GM21515 (cell line): Measurements from ENCODE around the gene CYP2C18.
"Not testable (repeated sequence)": the region's sequence is repeated elsewhere in the genome, so short reads cannot be mapped to it uniquely, and the experiment has no call there.

Source experiments
- ATAC-seq: cut with Tn5 transposase; IDR thresholded peaks from one replicate; pipeline ENCODE4 v1.9.1; 2021; ENCODE audit not compliant: unreplicated experiment

CYP2C18 gene

DNA sequence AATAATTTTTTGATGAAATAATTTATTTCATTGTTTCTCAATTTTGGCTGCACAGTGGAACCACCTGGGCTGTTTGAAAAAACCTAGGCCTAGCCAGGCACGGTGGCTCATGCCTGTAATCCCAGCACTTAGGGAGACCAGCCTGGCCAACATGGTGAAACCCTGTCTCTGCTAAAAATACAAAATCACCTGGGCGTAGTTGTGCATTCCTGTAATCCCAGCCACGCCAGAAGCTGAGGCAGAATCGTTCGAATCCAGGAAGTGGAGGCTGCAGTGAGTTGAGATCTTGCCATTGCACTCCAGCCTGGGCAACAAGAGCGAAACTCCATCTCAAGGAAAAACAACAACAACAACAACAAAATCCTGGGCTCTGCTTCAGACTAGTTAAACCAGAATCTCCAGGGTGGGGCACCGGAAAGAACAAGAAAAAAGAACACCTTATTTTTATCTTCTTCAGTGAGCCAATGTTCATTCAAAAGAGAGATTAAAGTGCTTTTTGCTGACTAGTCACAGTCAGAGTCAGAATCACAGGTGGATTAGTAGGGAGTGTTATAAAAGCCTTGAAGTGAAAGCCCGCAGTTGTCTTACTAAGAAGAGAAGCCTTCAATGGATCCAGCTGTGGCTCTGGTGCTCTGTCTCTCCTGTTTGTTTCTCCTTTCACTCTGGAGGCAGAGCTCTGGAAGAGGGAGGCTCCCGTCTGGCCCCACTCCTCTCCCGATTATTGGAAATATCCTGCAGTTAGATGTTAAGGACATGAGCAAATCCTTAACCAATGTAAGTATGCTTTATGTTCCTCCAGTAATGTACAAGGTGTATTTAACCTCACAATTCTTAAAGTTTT, at the start of gene CYP2C18:
Gene CYP2C18 (plus strand): TSS at position 516 of the 841 bp plus-strand sequence. CDS start 91 bp downstream, at position 607.
- ATAC-seq: no peak

DNA sequence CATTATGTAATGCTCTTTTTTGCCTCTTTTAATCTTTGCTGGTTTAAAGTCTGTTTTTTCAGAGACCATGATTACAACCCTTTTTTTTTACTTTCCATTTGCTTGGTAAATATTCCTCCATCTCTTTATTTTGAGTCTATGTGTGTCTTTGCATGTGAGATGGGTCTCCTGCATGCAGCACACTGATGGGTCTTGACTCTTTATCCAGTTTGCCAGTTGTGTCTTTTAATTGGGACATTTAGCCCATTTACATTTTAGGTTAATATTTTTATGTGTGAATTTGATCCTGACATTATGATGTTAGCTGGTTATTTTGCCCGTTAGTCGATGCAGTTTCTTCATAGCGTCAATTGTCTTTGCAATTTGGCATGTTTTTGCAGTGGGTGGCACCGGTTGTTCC, 45.4 kb upstream of the CYP2C18 start:
- ATAC-seq: not testable (repeated sequence)

DNA sequence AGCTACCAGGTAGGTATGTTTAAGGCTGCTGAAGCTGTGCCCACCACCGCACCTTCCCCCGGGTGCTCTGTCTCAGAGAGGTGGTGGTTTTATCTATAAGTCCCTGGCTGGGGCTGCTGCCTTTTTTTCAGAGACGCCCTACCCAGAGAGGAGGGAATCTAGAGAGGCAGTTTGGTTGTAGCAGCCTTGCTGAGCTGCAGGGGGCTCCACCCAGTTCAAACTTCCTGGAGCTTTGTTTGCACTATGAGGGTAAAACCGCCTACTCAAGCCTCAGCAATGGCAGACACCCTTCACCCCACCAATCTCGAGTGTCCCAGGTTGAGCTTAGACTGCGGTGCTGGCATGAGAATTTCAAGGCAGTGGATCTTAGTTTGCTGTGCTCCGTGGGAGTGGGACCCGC, 43.6 kb upstream of the CYP2C18 start:
- no peak for ATAC-seq

DNA sequence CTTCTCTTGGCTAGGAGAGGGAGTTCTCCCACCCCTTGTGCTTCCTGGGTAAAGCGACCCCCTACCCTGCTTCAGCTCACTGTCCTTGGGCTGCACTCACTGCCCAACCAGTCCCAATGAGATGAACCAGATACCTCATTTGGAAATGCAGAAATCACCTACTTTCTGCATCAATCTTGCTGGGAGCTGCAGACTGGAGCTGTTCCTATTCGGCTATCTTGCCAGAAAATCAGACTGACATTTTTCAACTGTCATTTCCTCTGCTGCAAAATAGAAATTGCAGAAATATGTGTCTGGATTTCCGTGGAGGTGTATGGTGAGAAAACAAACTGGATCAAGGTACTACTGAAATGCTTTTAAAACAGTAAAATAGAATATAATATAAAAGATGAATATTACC, 43.0 kb upstream of the CYP2C18 start:
- no peak for ATAC-seq

DNA sequence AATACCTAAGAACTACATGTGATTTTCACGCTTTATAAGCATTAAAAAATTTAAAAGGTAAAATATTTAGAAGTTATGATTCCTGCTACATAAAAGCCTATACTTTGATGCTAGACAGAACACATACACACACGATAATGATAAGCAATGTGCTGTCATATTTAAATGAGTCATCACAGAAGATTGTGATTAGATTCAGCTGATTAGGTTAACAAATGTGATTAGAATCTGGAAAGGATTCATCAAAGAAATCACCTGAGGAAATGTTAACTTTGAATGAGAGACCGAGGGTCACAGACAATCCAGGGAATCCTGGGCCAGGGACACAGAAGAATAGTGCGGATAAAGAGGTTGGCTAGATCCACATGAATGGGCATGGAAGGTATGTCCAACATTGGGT, 42.0 kb upstream of the CYP2C18 start:
- ATAC-seq: no peak

DNA sequence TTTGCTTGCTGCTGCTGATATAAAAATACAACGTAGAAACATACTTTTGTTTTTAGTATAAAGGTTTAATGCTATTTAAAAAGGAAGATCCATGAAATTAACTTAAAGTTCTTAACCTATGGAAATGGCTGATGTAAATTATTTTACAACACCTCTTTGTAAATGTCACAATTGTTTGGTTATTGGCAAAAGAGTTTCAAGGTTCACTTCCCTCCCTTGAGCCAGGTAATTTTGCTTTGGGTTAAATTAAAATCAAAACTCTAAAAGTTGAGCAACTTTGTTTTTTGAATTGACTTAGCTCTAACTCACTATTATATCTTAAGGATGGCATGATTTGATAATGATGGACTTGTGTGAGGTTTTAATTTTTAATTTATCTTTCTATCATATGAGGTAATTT, 39.2 kb upstream of the CYP2C18 start:
- no peak for ATAC-seq

DNA sequence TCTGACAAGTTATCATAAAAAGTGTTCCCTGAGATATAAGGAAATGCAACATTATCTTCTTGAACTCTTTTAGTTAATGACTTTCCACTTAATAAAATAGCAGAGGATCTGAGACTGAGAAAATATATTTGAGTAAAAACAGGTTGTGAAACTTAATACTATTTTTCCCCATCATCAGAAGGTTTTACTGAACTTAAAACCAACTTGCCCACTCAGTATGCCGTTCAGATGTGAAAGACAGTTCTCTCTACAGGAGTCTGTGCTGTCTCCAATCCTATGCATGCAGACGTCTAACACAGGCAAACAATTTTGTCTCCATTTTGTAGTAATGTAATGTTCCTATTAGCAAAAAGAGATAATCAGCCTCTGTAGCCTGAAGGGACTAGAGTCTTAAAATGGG, 38.2 kb upstream of the CYP2C18 start:
- peak; percentile 88 for ATAC-seq

DNA sequence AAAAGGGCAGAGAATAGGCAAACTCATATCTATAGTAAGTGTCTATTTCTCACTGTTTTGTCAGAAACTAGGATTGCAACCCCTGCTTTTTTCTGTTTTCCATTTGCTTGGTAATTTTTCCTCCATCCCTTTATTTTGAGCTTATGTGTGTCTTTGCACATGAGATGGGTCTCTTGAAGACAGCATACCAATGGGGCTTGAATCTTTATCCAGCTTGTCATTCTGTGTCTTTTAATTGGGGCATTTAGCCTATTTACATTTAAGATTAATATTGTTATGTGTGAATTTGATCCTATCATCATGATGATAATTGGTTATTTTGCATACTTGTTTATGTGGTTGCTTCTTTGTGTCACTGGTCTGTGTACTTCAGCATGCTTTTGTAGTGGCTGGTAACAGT, 28.3 kb upstream of the CYP2C18 start:
- ATAC-seq: not testable (repeated sequence)

DNA sequence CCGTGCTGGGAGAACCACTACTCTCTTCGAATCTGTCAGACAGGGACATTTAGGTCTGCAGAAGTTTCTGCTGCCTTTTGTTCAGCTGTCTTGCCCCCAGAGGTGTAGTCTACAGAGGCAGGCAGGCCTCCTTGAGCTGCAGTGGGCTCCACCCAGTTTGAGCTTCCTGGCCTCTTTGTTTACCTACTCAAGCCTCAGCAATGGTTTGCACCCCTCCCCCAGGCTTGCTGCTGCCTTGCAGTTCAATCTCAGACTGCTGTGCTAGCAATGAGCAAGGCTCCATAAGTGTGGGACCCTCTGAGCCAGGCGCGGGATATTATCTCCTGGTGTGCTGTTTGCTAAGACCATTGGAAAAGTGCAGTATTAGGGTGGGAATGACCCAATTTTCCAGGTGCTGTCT, 20.5 kb upstream of the CYP2C18 start:
- ATAC-seq: not testable (repeated sequence)

DNA sequence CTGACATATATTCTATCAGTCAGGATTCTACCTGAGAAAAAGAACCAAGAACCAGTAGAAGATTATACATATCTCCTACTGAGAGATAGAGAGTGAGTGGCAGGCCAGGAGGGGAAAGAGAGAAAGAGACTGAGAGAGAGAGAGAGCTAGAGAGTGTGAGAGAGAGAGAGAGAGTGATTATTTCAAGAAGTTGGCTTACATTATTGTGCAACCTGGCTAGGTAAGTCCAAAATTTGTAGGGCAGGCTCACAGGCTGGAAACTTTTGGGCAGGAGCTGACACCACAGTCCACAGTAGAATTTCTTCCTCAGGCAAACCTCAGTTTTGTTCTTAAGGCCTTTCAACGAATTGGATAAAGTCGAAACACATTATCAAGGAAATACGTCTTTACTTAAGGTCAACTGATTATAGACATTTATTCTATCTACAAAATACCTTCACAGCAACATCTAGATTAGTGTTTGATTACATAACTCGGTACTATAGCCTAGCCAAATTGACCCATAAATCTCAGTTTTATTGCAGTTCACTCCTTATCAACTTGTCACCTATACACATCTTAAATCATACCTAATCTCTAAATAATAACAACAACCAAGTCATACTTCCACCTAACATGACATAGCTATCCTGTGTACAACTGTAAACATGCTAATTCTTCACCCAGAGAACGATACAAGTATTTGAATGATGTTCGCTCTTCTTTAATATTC, 17.0 kb upstream of the CYP2C18 start:
- ATAC-seq: no peak

DNA sequence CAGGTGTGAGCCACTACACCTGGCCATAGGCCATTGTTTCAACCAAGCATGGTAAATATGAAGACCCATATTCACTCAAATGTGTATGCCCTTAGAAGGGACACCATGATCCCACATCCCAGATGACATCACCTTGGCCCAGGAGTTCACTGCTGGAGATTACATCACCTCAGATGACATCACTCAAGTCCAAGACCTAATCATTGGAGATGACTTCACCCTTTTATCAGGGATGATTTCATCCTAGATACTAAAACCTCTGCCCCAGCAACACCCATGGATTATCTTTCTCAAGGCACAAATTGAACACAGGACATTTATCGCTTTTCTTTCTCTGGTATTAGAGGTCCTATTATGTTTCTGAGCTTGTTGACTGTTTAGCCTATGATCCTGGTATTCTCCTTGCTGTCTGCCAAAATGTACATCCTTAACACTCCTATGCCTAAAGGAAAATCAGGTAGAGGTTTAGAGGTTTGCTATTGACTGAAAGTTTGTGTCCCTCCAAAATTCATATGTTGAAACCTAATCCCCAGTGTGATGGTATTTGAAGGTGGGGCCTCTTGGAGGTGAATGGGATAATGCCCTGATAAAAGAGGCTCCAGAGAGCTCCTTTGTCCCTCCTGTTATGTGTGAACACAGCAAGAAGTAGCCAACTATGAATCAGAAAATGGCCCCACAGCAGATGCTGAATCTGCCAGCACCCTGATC, 9.8 kb upstream of the CYP2C18 start:
- ATAC-seq: no peak

DNA sequence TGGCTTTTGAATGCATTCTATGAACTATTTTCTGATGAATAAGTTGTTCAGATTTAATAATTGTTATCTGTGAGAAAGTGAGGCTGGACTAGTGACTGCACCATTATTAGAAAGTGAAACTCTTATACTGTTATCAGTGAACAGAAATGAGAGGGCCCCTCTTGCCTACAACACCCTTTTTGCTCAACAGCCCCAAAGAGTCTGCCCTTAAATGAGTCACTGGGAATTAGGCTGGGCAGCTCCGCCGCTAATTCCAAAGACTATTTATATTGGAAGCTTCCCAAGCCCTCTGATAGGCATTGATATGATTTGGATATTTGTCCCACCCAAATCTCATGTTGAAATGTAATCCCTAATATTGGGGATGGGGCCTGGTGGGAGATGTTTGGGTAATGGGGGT, 7.0 kb upstream of the CYP2C18 start:
- no peak for ATAC-seq

DNA sequence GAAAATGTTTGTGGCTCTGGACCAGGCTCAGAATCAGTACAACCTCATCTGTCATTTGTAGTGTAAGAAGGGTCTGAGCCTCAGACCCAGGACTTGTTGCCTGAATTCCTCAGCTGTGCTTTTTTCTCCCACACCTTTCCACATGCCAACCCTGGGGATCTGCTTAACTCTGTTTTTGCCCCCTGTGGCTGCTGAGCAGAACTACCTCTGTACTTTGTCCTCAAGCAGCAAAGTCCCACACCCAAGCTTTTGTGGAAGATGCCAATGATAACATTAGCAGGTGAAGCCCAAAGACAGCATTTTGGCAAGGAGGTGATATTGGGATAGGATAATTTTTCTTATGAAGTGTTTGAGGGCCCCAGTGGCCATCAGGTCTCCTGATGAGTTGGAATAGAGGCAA, 5.8 kb upstream of the CYP2C18 start:
- no peak for ATAC-seq

DNA sequence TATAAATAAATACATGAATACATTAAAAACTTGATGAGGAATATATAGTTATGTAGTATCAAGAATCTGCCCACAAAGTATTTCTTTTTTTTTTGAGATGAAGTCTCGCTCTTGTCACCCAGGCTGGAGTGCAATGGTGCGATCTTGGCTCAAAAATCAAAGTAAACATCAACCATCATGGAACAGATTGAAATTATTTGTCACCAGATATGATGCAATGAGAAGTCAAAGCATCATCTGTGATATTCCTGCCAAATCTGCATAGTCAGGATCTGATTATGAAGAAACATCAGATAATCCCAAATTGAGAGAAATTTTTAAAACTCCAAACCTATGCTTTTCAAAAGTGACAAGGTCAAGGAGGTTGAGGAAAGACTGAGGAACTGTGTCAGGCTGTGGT, 5.1 kb upstream of the CYP2C18 start:
- no peak for ATAC-seq

DNA sequence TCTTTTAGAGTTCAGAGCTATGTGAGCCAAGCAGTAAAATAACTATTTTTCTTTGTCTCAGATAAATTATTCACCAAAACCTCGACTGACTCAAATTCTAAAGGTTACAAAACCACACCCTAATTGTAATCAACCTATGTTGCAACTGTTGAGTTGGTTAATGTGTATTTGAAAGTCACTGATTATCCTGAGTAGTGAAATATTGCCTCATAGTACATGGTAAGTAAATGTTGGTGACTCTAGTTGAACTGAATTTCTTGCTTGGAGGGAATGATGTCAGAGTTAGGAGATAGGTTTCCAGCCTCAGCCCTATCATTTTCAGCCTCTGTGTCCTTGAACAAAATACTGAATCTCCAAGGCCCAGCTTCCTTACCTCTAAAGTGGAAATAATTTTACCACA, 3.0 kb upstream of the CYP2C18 start:
- ATAC-seq: no peak

DNA sequence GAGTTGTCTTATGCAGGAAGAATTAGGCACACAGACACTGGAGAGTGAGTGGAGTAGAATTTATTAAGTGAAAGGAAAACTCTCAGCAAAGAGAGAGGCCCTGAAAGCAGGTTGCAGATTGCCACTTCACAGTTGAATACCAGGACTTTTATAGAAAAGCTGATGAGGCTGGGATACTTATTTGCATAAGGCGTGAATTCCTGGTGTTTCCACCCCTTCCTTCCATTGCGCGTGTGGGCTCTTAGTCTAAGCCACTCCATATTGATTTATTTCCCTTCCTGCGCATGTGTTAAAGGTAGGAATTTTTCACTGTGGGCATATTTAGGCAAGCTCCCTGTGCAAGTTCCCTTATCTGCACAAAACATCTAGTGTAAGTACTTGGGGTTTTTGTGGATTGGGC, 893 bp upstream of the CYP2C18 start:
- not testable (repeated sequence) for ATAC-seq

DNA sequence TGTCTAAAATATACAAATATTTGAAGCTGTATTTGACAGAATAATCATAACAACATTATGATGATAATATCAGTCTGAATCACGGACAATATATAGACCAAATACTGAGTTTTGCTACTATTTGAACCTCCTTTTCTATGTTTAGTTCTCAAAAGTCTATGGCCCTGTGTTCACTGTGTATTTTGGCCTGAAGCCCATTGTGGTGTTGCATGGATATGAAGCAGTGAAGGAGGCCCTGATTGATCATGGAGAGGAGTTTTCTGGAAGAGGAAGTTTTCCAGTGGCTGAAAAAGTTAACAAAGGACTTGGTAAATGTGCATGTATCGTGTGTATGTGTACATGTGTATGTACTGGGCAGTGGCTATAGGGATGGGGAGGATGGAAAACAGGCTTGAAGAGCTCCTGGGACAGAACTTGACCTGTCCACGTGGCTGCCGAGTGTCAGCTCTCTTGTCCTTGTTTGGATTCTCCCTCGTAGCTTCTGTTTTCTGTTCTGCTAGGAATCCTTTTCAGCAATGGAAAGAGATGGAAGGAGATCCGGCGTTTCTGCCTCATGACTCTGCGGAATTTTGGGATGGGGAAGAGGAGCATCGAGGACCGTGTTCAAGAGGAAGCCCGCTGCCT, 4.2 kb downstream of the CYP2C18 start:
- ATAC-seq: no peak

DNA sequence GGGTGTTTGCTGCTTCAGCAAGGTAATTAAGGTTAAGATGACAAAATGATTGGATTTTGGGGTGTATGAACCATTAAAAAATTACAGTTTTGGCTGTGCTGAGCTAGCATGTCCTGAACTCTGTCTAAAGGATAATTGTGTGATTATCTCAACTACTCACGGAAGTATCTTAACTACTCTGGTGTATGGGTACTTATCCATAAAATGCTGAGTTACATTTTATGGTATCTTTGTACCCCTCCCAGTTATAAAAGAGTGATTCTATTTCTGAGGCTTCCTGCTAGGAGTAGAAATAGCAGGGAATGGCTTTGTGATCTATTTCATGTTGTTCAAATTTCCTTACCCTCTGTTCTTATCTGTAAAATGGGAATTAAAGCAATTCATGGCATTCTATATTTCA, 22.6 kb downstream of the CYP2C18 start:
- no peak for ATAC-seq

DNA sequence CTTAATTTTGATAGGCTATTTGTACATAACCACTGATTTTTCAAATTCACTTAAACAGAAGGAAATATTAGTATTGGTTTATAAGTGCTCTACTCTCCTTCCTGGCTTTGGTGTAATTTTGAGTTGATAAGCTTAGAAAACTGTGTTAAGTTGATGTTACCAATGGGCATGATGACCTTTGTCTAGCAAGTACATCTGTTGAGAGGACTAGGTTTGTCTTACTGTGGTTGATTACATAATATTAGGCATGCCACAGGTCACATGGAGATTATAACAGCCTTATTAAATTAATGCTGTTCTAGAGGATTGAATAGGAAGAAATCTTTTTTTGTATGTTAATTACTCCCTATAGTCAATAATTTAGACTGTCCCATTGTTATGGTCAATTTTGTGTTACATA, 27.0 kb downstream of the CYP2C18 start:
- ATAC-seq: no peak

DNA sequence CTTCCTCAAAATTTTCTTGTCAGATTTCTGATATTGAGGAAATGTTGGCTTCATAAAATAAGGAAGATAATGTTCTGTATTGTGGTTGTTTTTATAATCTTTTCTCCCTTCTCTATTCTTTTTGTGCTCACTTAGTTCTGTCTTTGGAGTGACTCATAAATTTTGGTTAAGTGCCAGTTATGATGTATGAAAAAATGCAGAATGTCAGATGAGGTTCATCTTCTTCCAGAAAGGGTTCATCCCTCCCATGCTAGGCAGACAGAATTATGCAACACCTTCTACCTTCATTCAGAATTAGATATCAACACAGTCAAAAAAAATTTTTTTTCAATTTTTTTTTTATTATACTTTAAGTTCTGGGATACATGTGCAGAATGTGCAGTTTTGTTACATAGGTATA, 42.3 kb downstream of the CYP2C18 start:
- ATAC-seq: no peak

DNA sequence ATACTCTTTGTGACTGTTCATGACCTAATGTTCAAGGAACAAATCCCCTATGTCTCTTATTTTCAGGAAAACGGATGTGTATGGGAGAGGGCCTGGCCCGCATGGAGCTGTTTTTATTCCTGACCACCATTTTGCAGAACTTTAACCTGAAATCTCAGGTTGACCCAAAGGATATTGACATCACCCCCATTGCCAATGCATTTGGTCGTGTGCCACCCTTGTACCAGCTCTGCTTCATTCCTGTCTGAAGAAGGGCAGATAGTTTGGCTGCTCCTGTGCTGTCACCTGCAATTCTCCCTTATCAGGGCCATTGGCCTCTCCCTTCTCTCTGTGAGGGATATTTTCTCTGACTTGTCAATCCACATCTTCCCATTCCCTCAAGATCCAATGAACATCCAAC, 51.7 kb downstream of the CYP2C18 start:
- ATAC-seq: no peak
